Fibroblast of the aortic adventitia (primary cell): ENCODE measurements around the gene KAT6B. TPM values are rescaled to one million over a fixed set of nuclear protein-coding genes. Genes with fewer than 3 reads are reported as not detected.

ENCODE experiments used
- DNase-seq: peaks from one replicate; pipeline ENCODE4 v3.0.0-alpha.2; 2010; ENCODE audit warnings: low read depth
- H3K4me3 ChIP-seq: 2 replicates; pipeline ENCODE4 v1.5.1; 2011; ENCODE audit warnings: low read depth, mild to moderate bottlenecking, control low read depth, low read length, moderate library complexity
- total RNA-seq: library from RNA; depleted of rRNA; stranded (reverse); fragments of >200 nt; gene quantifications from 2 replicates; pipeline ENCODE4 v1.2.3, GENCODE V29; 2012; ENCODE audit warnings: low replicate concordance
- TF ChIP-seq, protein P1 (sequence below): IDR thresholded peaks from 2 replicates; pipeline ENCODE4 v1.5.1; 2011; ENCODE audit warnings: mild to moderate bottlenecking, low read length, control low read depth, inconsistent platforms; ENCODE audit not compliant: insufficient read depth

Gene KAT6B
- total RNA-seq, 1 donor: 38.9 TPM

DNA sequence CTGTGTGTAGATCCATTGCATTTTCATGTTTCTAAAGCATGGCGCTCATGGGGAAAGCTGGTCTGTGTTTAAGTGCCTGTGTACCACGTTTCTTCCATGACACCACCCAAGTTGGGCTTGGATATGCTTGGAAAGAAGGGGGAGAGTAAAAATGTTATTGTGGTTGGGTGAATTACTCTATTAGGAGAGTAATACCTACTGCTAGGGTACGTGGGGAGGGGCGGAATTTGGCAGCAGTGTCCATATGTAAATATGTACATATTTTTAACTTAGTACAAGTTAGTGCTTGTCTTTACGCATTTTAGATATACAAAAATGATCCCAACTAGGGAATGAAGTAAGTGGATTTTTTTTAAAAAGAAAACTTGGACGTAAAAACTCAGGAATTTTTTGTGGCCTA, 242.1 kb downstream of the KAT6B start:
- no peak for DNase-seq
- H3K4me3 ChIP-seq: no peak overlapping the region
- TF ChIP-seq, protein P1, sequence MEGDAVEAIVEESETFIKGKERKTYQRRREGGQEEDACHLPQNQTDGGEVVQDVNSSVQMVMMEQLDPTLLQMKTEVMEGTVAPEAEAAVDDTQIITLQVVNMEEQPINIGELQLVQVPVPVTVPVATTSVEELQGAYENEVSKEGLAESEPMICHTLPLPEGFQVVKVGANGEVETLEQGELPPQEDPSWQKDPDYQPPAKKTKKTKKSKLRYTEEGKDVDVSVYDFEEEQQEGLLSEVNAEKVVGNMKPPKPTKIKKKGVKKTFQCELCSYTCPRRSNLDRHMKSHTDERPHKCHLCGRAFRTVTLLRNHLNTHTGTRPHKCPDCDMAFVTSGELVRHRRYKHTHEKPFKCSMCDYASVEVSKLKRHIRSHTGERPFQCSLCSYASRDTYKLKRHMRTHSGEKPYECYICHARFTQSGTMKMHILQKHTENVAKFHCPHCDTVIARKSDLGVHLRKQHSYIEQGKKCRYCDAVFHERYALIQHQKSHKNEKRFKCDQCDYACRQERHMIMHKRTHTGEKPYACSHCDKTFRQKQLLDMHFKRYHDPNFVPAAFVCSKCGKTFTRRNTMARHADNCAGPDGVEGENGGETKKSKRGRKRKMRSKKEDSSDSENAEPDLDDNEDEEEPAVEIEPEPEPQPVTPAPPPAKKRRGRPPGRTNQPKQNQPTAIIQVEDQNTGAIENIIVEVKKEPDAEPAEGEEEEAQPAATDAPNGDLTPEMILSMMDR: no peak

- no peak overlapping the region for H3K4me3 ChIP-seq
- TF ChIP-seq, protein P1: no peak
- no peak for DNase-seq
Measured at GRCh38 chr10:75070476-75070875, 244.1 kb downstream of the KAT6B start.

DNA sequence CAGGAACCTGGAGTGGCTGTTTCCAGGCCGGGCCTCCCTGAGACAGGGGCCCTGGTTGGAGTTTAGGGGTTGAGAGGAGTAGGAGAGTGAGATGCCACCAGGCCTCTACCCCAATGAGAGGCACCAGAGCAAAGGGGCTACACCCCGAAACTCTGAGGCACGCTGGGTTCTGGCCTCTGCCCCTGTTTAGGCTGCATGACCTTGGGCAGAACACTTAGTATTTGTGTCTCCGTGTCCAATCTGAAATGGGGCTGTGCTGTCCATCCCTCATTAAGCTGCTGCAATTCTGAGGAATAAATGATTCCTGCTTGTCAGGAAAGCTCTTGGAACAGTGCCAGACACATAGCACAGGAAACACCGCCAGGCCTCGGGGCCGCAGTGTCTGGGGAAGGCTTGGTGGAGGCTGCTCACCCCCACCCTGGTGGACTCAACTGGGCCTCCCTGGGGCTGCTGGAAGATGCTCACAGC, 244.6 kb downstream of the KAT6B start:
- TF ChIP-seq, protein P1: no peak
- DNase-seq: no peak
- H3K4me3 ChIP-seq: no peak overlapping the region

DNA sequence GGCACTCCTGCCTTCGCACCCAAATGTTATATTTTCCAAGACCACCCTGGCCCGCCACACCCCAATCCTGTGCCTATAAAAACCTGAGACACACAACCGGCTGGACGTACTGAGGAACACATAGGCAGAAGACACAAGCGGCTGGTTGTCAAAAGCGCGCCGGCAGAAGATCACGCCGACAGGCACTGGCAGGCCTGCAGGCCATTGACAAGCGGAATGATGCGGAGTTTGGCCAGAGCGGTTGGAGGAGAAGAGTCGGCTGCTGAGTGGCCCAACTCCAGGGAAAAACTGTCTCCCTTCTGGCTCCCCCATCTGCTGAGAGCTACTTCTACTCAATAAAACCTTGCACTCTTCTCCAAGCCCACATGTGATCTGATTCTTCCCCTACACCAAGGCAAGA, 245.4 kb downstream of the KAT6B start:
- no peak for DNase-seq
- no peak overlapping the region for H3K4me3 ChIP-seq
- TF ChIP-seq, protein P1: no peak

GRCh38 chr10:75072727-75073126, 246.3 kb downstream of the KAT6B start:
- no peak for DNase-seq
- TF ChIP-seq, protein P1: no peak
- H3K4me3 ChIP-seq: no peak overlapping the region

DNA sequence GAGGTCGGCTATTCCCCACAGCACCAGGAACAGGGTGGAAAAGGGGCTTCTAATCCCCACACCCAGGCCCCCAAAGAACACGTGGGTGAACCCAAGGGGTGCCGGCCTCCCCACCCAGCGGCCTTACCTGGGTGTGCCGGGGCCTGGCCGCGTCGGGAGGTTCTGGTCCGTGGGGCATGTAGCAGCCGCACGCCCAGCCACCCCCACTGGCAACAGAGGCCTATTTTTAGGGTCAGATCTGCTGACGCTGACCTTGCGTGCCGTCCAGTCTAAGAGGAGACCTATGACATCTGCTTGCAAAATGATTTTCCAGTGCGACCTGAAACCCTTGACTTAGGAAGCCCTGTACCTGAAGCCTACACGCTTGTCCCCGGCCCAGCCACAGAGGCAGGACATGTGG, 247.0 kb downstream of the KAT6B start:
- TF ChIP-seq, protein P1: no peak
- DNase-seq: no peak
- H3K4me3 ChIP-seq: no peak overlapping the region
